Prostate gland (tissue), 2 donors: ENCODE data around the gene ATG16L2. TPM values are rescaled to one million over a fixed set of nuclear protein-coding genes. Genes with fewer than 3 reads are reported as not detected.

ENCODE experiments used
- DNase-seq: peaks from one replicate; pipeline ENCODE4 v3.0.0-alpha.2; 2019; ENCODE audit warnings: low spot score
- H3K27ac ChIP-seq, 2 donors: fragments of 200-600 bp; sonication (generic); 2 replicates each; pipeline ENCODE4 v1.5.1; 2017 to 2019
- H3K27me3 ChIP-seq: fragments of 200-600 bp; sonication (generic); replicated peaks from 2 replicates; pipeline ENCODE4 v1.5.1; 2019; ENCODE audit not compliant: insufficient read depth
- H3K36me3 ChIP-seq, 2 donors: fragments of 200-600 bp; sonication (generic); 1 replicate in 1 of 2; 2 replicates in 1 of 2; pipeline versions ENCODE4 v1.5.1 to v1.8.1; 2017 to 2019
- H3K4me1 ChIP-seq: fragments of 200-600 bp; sonication (generic); replicated peaks from 2 replicates; pipeline ENCODE4 v1.5.1; 2019
- H3K4me3 ChIP-seq, 2 donors: fragments of 200-600 bp; sonication (generic); 2 replicates each; pipeline ENCODE4 v1.5.1; 2017 to 2019
- H3K9me3 ChIP-seq: fragments of 200-600 bp; sonication (generic); 2 replicates; pipeline ENCODE4 v1.5.1; 2017
- POLR2A ChIP-seq: fragments of 450-650 bp; IDR thresholded peaks from one replicate; pipeline ENCODE4 v1.6.1; 2016; ENCODE audit warnings: antibody characterized with exemption, mild to moderate bottlenecking
- POLR2AphosphoS5 ChIP-seq: sonication (generic); formaldehyde crosslinking; IDR thresholded peaks from one replicate; pipeline ENCODE4 v1.6.1; 2017; ENCODE audit warnings: antibody characterized with exemption
- WGBS: methylation state at CpG from one replicate; pipeline ENCODE4 v1.1.5; 2018; 5-methylcytosine and 5-hydroxymethylcytosine counted together
- intact Hi-C: fragments of 100-400 bp; cut with DNase I; formaldehyde crosslinking; loops from one replicate; pipeline ENCODE4 v1.14.2; 2022
- total RNA-seq, 2 donors: library from RNA; depleted of rRNA; stranded (reverse); fragments of >200 nt; gene quantifications; one replicate each; pipeline ENCODE4 v1.1.0, GENCODE V29; 2016
- TF ChIP-seq, protein P1 (sequence below), 4 experiments: fragments of 200-600 bp in 2 of 4; fragments of 450-650 bp in 2 of 4; sonication (generic) in 2 of 4; IDR thresholded peaks; 1 replicate in 3 of 4; 2 replicates in 1 of 4; pipeline ENCODE4 v1.5.1; 2016 to 2019; ENCODE audit warnings: antibody characterized with exemption in 4 of 4, mild to moderate bottlenecking in 2 of 4, moderate library complexity in 2 of 4

The ATG16L2 gene
- total RNA-seq, 2 donors from 2014 or later = 27.5 to 29.7 TPM

DNA sequence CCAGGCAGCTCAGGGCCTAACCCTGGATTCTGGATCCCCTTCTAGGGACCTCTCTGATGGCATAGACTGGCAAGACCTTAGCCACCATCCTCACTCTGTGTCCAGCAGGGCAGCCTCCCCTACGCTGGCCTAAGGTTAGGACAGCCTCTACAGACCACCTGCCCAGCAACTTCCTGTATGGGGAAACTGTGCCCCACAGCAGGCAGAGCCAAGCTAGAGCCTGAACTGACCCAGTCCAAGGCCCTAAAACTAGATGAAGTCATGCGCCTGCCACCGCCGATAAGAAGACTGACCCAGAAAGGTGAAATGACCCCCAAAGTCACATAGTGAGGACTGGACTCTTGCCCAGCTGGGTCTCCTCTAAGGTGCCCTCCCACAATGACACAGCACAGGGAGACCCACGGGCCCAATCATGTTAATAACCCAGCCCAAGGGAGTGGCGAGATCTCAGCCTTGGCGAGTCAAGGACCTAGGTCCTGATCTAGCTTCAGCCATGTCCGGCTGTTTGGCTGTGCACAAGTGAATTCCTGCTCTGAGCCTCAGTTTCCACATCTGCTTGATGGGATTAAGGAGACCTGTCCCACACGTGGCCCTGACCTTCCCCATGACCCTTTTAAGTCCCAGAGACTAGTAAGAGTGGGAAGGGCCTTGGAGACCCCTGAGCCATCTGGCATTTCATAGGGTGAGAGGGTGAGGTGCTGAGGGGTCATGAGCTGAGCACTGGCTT, 37.9 kb upstream of the ATG16L2 start:
- TF ChIP-seq POLR2AphosphoS5 (no peak), POLR2A (no peak)
- TF ChIP-seq, protein P1, sequence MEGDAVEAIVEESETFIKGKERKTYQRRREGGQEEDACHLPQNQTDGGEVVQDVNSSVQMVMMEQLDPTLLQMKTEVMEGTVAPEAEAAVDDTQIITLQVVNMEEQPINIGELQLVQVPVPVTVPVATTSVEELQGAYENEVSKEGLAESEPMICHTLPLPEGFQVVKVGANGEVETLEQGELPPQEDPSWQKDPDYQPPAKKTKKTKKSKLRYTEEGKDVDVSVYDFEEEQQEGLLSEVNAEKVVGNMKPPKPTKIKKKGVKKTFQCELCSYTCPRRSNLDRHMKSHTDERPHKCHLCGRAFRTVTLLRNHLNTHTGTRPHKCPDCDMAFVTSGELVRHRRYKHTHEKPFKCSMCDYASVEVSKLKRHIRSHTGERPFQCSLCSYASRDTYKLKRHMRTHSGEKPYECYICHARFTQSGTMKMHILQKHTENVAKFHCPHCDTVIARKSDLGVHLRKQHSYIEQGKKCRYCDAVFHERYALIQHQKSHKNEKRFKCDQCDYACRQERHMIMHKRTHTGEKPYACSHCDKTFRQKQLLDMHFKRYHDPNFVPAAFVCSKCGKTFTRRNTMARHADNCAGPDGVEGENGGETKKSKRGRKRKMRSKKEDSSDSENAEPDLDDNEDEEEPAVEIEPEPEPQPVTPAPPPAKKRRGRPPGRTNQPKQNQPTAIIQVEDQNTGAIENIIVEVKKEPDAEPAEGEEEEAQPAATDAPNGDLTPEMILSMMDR (IDR thresholded peaks at IDR 0.05) = no peak
- H3K27ac ChIP-seq = no peak overlapping the region
- no peaks in the 10 kb centered on the region for H3K36me3 ChIP-seq
- intact Hi-C loops = no loop called here
- 88% methylated on average over 9 of the region's 9 CpGs for WGBS
- no peak for DNase-seq
- no peak overlapping the region for H3K4me3 ChIP-seq
- no peaks in the 10 kb centered on the region for H3K9me3 ChIP-seq
- no peaks in the 10 kb centered on the region for H3K27me3 ChIP-seq
- peaks cover 29% of the 10 kb centered on the region for H3K4me1 ChIP-seq

DNA sequence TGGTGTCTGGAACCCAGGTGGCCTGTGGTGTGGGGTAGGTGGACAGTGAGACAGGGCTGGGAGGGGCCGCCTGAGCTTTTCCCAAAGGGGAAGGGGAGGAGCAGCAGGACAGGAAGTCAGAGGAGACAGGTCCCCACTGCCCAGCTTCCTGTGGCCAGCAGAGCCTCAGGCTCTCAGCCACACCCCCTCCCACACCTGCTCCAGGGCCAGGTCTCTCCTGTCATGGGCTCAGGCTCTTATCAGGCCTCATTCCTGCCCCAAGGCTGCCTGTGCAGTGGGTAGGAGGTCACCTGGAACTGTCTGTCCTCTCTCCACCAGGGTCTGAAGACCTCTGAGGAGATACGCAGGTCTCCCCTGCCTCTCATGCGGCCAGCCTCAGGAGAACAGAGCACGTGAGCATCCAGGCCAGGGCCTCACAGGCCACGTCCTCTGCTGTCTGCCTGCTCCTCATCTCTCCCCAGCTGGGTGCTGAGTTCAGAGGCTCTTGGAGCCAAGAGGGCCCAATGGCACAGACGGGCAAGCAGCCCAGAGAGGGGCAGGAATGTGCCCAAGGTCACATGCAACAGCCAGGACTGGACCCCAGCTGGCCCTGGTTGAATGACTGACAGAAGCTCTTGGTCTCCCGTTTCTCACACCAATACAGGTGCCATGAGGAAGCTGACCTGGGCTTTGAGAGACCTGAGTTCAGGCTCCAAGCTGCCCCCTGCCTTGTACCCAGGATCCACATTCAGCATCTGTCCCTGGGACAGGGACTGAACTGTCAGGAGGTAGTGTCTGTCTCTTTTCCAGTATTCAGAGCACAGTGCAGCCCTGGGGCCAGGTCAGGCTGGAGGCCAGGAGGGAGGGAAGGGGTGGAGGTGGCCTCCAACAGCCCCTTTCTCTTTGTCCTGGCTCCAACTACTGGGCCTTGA, 37.1 kb upstream of the ATG16L2 start:
- H3K36me3 ChIP-seq = no peaks in the 10 kb centered on the region
- no peaks in the 10 kb centered on the region for H3K9me3 ChIP-seq
- DNase-seq = no peak
- TF ChIP-seq POLR2AphosphoS5 (no peak), POLR2A (no peak)
- TF ChIP-seq, protein P1 (IDR thresholded peaks at IDR 0.05) = no peak
- peaks cover 28% of the 10 kb centered on the region for H3K4me1 ChIP-seq
- no peak overlapping the region for H3K27ac ChIP-seq
- intact Hi-C loops = no loop called here
- H3K4me3 ChIP-seq = no peak overlapping the region
- WGBS = 83% methylated on average over 7 of the region's 7 CpGs
- no peaks in the 10 kb centered on the region for H3K27me3 ChIP-seq

DNA sequence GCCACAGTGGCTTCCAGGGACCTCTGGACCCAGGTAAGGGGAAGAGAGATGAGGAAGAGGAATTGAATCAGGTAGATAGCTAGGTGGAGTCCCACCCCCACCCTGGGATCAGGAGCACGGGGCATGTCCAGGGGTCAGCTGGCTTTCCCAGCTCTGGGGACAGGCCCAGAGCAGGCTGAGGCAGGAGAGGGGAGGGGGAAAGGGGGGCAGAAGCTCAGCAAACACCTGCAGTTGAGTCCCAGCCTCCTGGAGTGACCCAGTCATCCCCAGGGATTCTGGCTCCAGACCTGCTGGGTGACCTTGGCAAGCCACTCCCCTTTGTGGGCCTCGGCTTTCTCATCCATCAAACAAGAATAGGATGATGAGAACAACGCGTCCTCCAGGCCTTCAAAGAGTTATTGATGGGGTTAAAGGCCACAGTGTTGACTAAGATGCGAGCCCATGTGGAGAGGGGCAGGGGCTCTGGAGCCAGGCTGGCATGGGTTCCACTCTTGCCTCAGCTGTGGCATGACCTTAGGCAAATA, 36.4 kb upstream of the ATG16L2 start:
- no peaks in the 10 kb centered on the region for H3K36me3 ChIP-seq
- no peaks in the 10 kb centered on the region for H3K9me3 ChIP-seq
- H3K4me1 ChIP-seq = peaks cover 30% of the 10 kb centered on the region
- TF ChIP-seq POLR2A (no peak), POLR2AphosphoS5 (no peak)
- TF ChIP-seq, protein P1 (IDR thresholded peaks at IDR 0.05) = no peak
- WGBS = 73% methylated on average over 5 of the region's 5 CpGs
- no peak overlapping the region for H3K4me3 ChIP-seq
- no peak for DNase-seq
- H3K27ac ChIP-seq = no peak overlapping the region
- no peaks in the 10 kb centered on the region for H3K27me3 ChIP-seq
- intact Hi-C loops = no loop called here

DNA sequence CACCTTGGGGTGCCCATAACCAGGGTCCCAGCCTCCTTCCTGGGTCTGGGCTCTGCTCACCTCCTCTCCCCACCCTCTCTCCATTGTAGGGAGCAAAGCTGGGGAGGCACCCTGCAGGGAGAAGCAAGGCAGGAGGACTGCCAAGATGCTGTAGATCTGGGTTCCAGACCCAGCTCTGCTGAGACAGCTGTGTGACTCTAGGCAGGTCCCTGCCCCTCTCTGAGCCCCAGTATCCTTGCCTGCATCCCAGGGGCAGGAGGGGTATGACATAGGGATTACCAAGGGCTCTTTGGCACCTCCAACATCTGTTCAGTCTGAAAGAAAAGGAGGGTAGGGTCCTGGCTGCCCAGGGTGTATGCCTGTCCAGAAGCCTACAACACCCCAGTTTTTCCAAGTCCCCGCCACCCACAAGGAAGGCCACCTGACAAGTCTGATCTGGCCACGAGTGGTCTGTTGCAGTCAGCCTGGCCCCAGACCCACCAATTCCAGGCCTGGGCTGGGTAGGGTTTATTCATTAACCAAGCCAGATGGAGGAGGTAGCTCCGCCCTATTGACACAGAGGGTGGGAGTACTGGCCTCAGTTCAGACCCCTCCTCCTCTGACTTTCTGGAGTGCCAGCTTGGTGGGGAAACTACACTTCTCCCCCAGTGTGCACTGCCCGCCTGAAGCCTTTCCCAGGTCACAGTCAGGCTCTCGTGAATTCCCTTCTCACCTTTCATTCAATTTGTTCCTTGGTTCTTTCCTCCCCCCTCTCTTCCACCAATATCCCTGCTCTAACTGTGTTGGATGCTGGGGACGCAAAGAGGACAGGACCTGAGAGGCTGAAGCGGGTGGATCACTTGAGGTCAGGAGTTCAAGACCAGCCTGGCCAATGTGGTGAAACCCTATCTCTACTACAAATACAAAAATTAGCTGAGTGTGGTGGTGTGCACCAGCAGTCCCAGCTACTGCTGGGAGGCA, 35.4 kb upstream of the ATG16L2 start:
- intact Hi-C loops = no loop called here
- WGBS = 79% methylated on average over 7 of the region's 7 CpGs
- peak overlapping the region in 1 of 2 donors; percentile 66 for H3K4me3 ChIP-seq
- no peaks in the 10 kb centered on the region for H3K27me3 ChIP-seq
- no peak for TF ChIP-seq POLR2AphosphoS5
- TF ChIP-seq POLR2A = no peak
- TF ChIP-seq, protein P1 (IDR thresholded peaks at IDR 0.05) = no peak
- H3K4me1 ChIP-seq = peaks cover 26% of the 10 kb centered on the region
- H3K36me3 ChIP-seq = no peaks in the 10 kb centered on the region
- no peak overlapping the region for H3K27ac ChIP-seq
- DNase-seq = no peak
- no peaks in the 10 kb centered on the region for H3K9me3 ChIP-seq
